Smooth muscle cell (in vitro differentiated cells): ENCODE results near the gene ALKBH1. TPM values are rescaled to one million over a fixed set of nuclear protein-coding genes. Genes with fewer than 3 reads are reported as not detected.

Experiments
- DNase-seq: peaks from one replicate; lab custom pipeline; 2025; ENCODE audit not compliant: unreplicated experiment; lab: John Stamatoyannopoulos, UW
- H2AFZ ChIP-seq: fragments of 200-600 bp; sonication (generic); 2 replicates; pipeline ENCODE4 v1.6.0; 2016; ENCODE audit warnings: antibody characterized with exemption, low read depth, mild to moderate bottlenecking
- H3F3A ChIP-seq: fragments of 200-600 bp; sonication (generic); 2 replicates; pipeline ENCODE4 v1.6.0; 2017; ENCODE audit warnings: antibody characterized with exemption, low read depth
- H3K27ac ChIP-seq: fragments of 200-600 bp; sonication (generic); 2 replicates; pipeline ENCODE4 v1.5.1; 2016; ENCODE audit warnings: low read depth, mild to moderate bottlenecking
- H3K27me3 ChIP-seq: fragments of 200-600 bp; sonication (generic); 2 replicates; pipeline ENCODE4 v1.6.1; 2016; ENCODE audit warnings: low read depth, mild to moderate bottlenecking
- H3K36me3 ChIP-seq: fragments of 200-600 bp; sonication (generic); 2 replicates; pipeline ENCODE4 v1.5.1; 2016; ENCODE audit warnings: low read depth
- H3K4me1 ChIP-seq: fragments of 200-600 bp; sonication (generic); 2 replicates; pipeline ENCODE4 v1.5.1; 2016; ENCODE audit warnings: low read depth
- H3K4me2 ChIP-seq: fragments of 200-600 bp; sonication (generic); 2 replicates; pipeline ENCODE4 v1.6.0; 2016; ENCODE audit warnings: mild to moderate bottlenecking
- H3K4me3 ChIP-seq: fragments of 200-600 bp; sonication (generic); 2 replicates; pipeline ENCODE4 v1.5.1; 2016; ENCODE audit warnings: mild to moderate bottlenecking
- H3K79me2 ChIP-seq: fragments of 200-600 bp; sonication (generic); 2 replicates; pipeline ENCODE4 v1.6.0; 2016; ENCODE audit warnings: low read depth, mild to moderate bottlenecking
- H3K9ac ChIP-seq: fragments of 200-600 bp; sonication (generic); 2 replicates; pipeline ENCODE4 v1.6.0; 2016; ENCODE audit warnings: low read depth
- H3K9me3 ChIP-seq: fragments of 200-600 bp; sonication (generic); replicated peaks from 2 replicates; pipeline ENCODE4 v1.5.1; 2016; ENCODE audit warnings: low read depth
- H4K20me1 ChIP-seq: fragments of 200-600 bp; sonication (generic); 2 replicates; pipeline ENCODE4 v1.6.0; 2016; ENCODE audit warnings: low read depth
- WGBS: methylation state at CpG from one replicate; pipeline ENCODE4 v1.1.7; 2016; ENCODE audit warnings: low lambda C conversion rate; 5-methylcytosine and 5-hydroxymethylcytosine counted together
- polyA plus RNA-seq: library from polyadenylated mRNA; unstranded; fragments of >200 nt; fragmentation: Nextera tagmentation; extraction: Ambion mirVana; gene quantifications from 2 replicates; pipeline ENCODE4 v1.2.1, GENCODE V29; 2016
- small RNA-seq: library from RNA; depleted of rRNA; stranded (forward); fragments of <200 nt; gene quantifications from one replicate; pipeline ENCODE3, GENCODE V24; 2014
- total RNA-seq: library from RNA; depleted of rRNA; stranded (reverse); fragments of >200 nt; gene quantifications from 2 replicates; pipeline ENCODE4 v1.2.3, GENCODE V29; 2014
- TF ChIP-seq, protein P1 (sequence below): fragments of 200-600 bp; sonication (generic); IDR thresholded peaks from 2 replicates; pipeline ENCODE4 v1.5.1; 2017; ENCODE audit warnings: borderline replicate concordance, mild to moderate bottlenecking, antibody characterized with exemption; ENCODE audit not compliant: insufficient read depth, poor library complexity, severe bottlenecking

ALKBH1 gene
- total and polyA plus RNA-seq, 2 experiments from 2014 or later = 11.3 to 15.0 TPM

- TF ChIP-seq, protein P1, sequence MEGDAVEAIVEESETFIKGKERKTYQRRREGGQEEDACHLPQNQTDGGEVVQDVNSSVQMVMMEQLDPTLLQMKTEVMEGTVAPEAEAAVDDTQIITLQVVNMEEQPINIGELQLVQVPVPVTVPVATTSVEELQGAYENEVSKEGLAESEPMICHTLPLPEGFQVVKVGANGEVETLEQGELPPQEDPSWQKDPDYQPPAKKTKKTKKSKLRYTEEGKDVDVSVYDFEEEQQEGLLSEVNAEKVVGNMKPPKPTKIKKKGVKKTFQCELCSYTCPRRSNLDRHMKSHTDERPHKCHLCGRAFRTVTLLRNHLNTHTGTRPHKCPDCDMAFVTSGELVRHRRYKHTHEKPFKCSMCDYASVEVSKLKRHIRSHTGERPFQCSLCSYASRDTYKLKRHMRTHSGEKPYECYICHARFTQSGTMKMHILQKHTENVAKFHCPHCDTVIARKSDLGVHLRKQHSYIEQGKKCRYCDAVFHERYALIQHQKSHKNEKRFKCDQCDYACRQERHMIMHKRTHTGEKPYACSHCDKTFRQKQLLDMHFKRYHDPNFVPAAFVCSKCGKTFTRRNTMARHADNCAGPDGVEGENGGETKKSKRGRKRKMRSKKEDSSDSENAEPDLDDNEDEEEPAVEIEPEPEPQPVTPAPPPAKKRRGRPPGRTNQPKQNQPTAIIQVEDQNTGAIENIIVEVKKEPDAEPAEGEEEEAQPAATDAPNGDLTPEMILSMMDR = no peak
- Histone ChIP-seq H3K4me2 (no peak overlapping the region), H3F3A (no peaks in the 10 kb centered on the region), H4K20me1 (no peaks in the 10 kb centered on the region), H3K79me2 (no peaks in the 10 kb centered on the region), H2AFZ (no peak overlapping the region), H3K9ac (no peak overlapping the region), H3K36me3 (no peaks in the 10 kb centered on the region), H3K27ac (no peak overlapping the region), H3K9me3 (no peaks in the 10 kb centered on the region), H3K4me1 (no peaks in the 10 kb centered on the region), H3K4me3 (no peak overlapping the region), H3K27me3 (no peaks in the 10 kb centered on the region)
- 82% methylated on average over 2 of the region's 2 CpGs for WGBS
- no peak for DNase-seq
Observed at GRCh38 chr14:77630111-77630510, 77.7 kb downstream of the ALKBH1 start.

DNA sequence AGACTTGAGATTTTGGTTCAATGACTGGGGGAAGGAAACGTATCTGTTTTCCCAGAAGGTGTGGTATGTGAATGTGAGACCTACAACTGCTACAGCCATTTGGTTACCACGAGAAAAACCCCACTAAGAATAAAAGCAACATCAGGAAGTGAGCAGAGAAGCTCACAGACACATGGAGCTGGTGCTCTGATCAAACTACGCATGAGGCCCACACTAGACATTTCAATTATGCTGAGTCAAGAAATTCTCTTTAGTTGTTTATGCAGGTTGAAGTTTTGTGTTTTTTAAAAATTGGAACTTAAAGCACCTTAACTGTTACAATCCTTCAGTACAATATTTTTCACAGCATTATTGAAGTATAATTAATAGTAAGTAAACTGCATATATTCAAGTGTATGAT is 82.5 kb downstream of the ALKBH1 start:
- WGBS = 88% methylated on average over 3 of the region's 3 CpGs

DNA sequence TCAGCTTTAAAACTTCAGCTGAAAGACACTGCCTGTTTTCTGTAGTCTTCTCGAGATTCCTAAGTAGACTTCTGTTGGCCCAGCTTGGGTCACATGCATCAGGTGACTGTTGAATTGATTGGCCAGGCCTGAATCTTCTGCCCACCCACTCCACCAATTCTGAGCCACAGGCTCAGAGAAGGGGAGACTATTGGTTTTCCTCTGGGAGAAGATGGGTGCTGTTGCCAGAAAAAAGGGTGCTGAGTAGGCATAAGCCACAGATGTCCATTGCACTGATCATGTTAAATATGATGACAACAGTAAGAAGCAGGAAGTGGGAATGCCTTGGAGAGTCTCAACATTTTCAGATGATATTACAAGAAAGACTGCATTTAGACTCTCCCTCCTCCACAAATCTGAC is 84.6 kb downstream of the ALKBH1 start:
- WGBS = 76% methylated on average over 1 of the region's 1 CpG
- Histone ChIP-seq H3K9ac (no peak overlapping the region), H3K36me3 (no peaks in the 10 kb centered on the region), H3K79me2 (no peaks in the 10 kb centered on the region), H3F3A (no peaks in the 10 kb centered on the region), H3K9me3 (no peaks in the 10 kb centered on the region), H3K4me2 (no peak overlapping the region), H3K27ac (no peak overlapping the region), H3K27me3 (no peaks in the 10 kb centered on the region), H3K4me3 (no peak overlapping the region), H3K4me1 (no peaks in the 10 kb centered on the region), H4K20me1 (no peaks in the 10 kb centered on the region), H2AFZ (no peak overlapping the region)
- no peak for DNase-seq
- TF ChIP-seq, protein P1 = no peak

More for the DNA sequence above, 82.5 kb downstream of the ALKBH1 start:
- Histone ChIP-seq H3K9me3 (no peaks in the 10 kb centered on the region), H4K20me1 (no peaks in the 10 kb centered on the region), H2AFZ (no peak overlapping the region), H3K79me2 (no peaks in the 10 kb centered on the region), H3K36me3 (no peaks in the 10 kb centered on the region), H3K9ac (no peak overlapping the region), H3K27me3 (no peaks in the 10 kb centered on the region), H3K4me2 (no peak overlapping the region), H3K27ac (no peak overlapping the region), H3K4me1 (no peaks in the 10 kb centered on the region), H3F3A (no peaks in the 10 kb centered on the region), H3K4me3 (no peak overlapping the region)
- DNase-seq = no peak
- TF ChIP-seq, protein P1 = no peak

Small RNAs within 50 kb of the gene (small RNA-seq; reads per million reads assigned to genes)
- gene COX6CP11 = not detected

Other genes with a start within 250 kb of the ALKBH1 start
- gene AHSA1, start 249.9 kb downstream of the ALKBH1 start, total RNA-seq = 57.6 and 88.5 TPM in 2 replicates
- gene AHSA1, start 249.9 kb downstream of the ALKBH1 start, polyA plus RNA-seq = 92.8 and 94.6 TPM in 2 replicates
- 2.1 and 2.7 TPM in 2 replicates for gene ISM2, start 209.2 kb downstream of the ALKBH1 start, total RNA-seq
- gene ISM2, start 209.2 kb downstream of the ALKBH1 start, polyA plus RNA-seq = 0.57 and 0.78 TPM in 2 replicates
- gene SPTLC2, start 91.4 kb downstream of the ALKBH1 start, total RNA-seq = 24.8 and 36.2 TPM in 2 replicates
- 21.8 and 23.4 TPM in 2 replicates for gene SPTLC2, start 91.4 kb downstream of the ALKBH1 start, polyA plus RNA-seq
- 655 and 735 TPM in 2 replicates for gene SLIRP, start 80 bp upstream of the ALKBH1 start, total RNA-seq
- gene SLIRP, start 80 bp upstream of the ALKBH1 start, polyA plus RNA-seq = 577 and 681 TPM in 2 replicates
- 51.6 and 88.2 TPM in 2 replicates for gene SNW1, start 53.1 kb upstream of the ALKBH1 start, total RNA-seq
- 58.4 and 70.1 TPM in 2 replicates for gene SNW1, start 53.1 kb upstream of the ALKBH1 start, polyA plus RNA-seq
- 4.5 and 5.1 TPM in 2 replicates for gene ADCK1, start 92.1 kb upstream of the ALKBH1 start, total RNA-seq
- gene ADCK1, start 92.1 kb upstream of the ALKBH1 start, polyA plus RNA-seq = 4.2 and 7.0 TPM in 2 replicates